Right lung (tissue), 5 donors: ENCODE results near the gene SIRPA. TPM values are rescaled to one million over a fixed set of nuclear protein-coding genes. Genes with fewer than 3 reads are reported as not detected.

Experiments used
- DNase-seq, 2 donors: peaks; one replicate each; pipeline ENCODE4 v3.0.0-alpha.2; 2013
- polyA plus RNA-seq, 5 donors: library from polyadenylated mRNA; unstranded; fragments of 120-200 nt; gene quantifications; one replicate each; pipeline versions ENCODE4 v1.2.1 to v1.2.3, GENCODE V29; 2013; ENCODE audit warnings: inconsistent platforms in 1 of 5, low replicate concordance in 1 of 5; ENCODE audit not compliant: insufficient read length in 5 of 5, insufficient read depth in 1 of 5

Gene SIRPA
- polyA plus RNA-seq, 5 donors, result 8.8 to 12.7 (median 12.0) TPM

DNA sequence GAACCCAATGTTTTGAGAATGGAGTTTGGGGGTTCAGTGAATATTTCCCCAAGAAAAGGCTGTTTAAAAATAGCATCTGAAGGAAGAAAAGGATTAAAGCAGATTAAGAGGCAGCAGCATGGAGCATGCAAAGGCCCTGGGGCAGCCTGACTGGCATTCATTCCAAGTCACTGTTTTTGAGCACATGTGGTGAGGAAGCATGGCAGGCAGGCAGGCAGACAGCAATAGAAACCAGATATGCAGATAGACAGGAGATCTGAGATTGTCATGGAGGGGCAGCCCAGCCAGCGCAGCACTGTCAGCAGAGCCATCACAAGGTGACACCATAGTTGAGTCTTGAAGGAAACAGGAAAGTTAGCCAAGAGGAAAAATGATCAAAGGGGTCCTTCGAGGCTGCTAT is 37.8 kb downstream of the SIRPA start:
- no peak for DNase-seq

DNA sequence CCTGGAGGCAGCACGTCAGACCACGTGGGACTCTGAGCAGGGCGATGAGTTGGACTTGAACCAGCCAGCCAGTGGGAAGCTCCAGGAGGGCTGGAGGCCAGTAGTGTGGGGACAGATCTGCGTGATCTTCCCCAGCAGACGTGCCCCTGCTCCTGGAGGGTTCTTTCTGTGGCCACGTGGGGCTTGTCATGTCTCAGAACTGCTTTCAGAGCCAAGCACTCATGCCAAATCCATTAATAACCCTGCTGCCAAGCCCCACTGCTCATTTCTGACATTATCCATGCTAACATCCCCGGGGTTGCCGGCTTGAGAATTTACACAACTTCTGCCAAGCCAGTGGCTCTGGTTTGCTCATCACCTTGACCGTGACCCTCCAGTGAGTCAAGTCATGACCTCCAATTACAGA is 38.3 kb downstream of the SIRPA start:
- no peak for DNase-seq

DNA sequence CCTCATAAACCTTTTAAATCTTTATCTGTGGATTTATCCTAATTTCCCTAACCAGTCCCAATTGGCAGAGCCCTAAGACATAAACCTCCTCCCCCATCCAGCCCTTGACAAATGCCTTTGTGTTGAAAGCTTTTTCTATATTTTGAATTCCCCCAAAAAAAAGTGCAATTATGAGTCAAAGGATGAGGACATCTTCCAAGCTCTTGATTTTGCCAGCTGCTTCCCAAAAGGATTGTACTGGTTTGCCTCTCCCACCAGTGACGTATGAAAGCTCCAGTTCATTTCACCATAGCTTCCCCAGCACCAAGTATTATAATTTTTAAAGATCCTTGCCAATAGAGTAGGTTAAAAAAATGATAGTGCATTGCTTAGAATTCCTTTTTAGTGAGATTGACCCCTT is 38.9 kb downstream of the SIRPA start:
- DNase-seq, result no peak

DNA sequence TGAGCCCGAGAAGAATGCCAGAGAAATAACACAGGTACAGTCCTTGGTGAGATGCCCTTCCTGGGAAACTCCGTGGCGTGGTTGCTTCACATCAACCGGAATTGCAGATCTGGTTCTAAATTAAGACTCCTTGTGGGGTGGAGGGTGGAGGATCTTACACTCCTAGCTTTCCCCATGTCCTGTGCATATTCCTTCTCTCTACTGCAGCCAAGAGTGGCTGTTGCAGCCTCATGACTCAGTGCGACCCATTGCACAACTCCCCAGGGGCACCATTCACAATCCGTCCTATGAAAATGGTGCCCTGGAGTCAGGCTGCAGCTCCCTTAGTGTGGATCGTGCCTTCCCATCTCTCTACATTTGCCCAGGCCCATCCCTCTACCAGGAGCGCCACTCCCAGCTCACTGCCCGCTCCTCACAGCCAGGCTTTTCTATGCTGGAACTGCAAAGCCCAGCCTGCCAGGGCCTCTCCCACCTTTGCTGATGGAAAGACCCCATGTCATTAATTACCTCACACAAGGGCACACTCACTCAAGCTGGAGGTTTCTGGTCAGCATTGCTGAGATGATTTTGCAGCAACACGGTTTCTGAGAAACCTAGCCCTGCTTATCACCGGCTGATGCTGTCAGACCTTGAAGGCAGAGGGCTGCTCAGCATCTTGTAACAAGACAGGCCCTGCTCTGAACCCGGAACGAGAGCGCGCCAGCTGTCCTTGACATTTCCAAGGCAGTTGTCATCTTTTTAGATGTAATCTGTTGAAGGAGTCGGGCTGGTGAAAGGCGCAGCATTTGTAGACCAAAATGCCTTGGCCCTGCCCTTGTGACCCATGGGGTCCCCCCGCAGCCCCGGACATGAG is 39.7 kb downstream of the SIRPA start:
- DNase-seq, result no peak

DNA sequence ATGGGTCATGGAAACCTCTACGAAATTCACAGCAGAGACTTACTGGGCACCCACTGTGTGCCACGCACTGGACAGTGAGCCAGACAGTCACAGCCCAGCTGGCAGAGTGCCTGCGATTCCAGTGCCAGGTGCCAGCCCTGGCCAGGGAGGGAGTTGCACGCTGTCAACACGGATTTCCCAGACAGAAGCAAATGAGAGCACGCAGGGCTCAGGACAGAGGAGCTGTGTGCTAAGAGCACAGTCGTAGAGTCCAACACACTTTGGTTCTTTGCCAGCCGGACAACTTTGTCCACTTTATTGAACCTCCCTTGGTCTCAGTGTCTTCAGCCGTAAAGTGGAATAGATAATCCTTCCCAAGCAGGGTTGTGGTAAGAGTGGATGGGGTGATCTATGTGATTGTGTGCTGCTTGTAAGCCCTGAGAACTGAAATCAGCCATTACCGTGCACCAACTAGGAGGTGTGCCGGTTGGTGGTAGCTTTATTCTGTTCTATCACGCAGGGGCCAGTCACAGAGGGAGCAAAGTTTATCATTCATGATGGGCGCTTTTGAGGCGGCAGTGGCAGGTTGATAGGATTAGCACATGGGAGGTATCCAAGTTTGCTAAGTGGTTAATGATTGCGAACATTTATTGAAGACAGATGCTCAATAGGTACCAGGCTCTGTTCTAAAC is 40.6 kb downstream of the SIRPA start:
- no peak for DNase-seq

DNA sequence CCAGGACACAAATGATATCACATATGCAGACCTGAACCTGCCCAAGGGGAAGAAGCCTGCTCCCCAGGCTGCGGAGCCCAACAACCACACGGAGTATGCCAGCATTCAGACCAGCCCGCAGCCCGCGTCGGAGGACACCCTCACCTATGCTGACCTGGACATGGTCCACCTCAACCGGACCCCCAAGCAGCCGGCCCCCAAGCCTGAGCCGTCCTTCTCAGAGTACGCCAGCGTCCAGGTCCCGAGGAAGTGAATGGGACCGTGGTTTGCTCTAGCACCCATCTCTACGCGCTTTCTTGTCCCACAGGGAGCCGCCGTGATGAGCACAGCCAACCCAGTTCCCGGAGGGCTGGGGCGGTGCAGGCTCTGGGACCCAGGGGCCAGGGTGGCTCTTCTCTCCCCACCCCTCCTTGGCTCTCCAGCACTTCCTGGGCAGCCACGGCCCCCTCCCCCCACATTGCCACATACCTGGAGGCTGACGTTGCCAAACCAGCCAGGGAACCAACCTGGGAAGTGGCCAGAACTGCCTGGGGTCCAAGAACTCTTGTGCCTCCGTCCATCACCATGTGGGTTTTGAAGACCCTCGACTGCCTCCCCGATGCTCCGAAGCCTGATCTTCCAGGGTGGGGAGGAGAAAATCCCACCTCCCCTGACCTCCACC is 42.2 kb downstream of the SIRPA start:
- no peak for DNase-seq

DNA sequence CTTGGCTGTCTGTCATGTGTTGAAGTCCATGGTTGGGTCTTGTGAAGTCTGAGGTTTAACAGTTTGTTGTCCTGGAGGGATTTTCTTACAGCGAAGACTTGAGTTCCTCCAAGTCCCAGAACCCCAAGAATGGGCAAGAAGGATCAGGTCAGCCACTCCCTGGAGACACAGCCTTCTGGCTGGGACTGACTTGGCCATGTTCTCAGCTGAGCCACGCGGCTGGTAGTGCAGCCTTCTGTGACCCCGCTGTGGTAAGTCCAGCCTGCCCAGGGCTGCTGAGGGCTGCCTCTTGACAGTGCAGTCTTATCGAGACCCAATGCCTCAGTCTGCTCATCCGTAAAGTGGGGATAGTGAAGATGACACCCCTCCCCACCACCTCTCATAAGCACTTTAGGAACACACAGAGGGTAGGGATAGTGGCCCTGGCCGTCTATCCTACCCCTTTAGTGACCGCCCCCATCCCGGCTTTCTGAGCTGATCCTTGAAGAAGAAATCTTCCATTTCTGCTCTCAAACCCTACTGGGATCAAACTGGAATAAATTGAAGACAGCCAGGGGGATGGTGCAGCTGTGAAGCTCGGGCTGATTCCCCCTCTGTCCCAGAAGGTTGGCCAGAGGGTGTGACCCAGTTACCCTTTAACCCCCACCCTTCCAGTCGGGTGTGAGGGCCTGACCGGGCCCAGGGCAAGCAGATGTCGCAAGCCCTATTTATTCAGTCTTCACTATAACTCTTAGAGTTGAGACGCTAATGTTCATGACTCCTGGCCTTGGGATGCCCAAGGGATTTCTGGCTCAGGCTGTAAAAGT is 43.5 kb downstream of the SIRPA start:
- DNase-seq, result no peak

DNA sequence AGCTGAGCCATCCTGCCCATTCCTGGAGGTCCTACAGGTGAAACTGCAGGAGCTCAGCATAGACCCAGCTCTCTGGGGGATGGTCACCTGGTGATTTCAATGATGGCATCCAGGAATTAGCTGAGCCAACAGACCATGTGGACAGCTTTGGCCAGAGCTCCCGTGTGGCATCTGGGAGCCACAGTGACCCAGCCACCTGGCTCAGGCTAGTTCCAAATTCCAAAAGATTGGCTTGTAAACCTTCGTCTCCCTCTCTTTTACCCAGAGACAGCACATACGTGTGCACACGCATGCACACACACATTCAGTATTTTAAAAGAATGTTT is 44.0 kb downstream of the SIRPA start:
- DNase-seq, result no peak

DNA sequence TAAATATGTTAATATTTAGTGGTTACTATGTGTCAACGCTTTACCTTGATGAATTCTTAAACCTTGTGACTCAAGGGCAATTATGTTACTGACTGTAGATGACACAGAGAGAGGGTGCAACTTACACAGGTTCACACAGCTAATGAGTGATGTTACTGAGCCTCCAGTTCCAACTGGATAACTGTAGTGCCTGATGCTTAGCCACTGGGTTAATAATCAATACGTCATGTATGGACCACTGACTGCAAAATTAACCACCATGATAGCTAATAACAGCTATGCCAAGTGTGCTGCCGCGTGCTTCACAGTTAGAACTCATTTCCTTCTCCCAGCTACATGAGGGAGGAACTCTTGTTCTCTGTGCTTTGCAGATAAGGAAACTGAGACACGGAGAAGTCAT is 45.4 kb downstream of the SIRPA start:
- no peak for DNase-seq

DNA sequence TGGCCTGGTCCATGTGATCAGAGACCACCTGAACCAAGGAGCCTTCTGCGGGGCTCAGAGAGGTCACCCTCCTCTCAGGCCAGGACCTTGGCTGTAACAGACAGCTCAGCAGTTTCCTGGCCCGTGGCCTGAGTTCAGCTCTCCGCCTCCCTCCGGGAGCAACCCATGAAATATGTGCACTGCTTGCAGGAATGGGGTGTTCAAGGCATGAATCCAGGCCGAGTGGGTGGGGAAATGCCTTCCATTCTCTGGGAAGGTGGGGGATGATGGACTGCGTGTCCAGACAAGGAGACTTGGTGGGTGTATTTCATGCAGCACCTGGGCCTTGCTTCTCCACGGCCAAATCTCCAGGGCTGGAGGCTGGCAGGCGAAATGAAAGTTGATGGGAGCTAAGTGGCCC is 46.0 kb downstream of the SIRPA start:
- no peak for DNase-seq

DNA sequence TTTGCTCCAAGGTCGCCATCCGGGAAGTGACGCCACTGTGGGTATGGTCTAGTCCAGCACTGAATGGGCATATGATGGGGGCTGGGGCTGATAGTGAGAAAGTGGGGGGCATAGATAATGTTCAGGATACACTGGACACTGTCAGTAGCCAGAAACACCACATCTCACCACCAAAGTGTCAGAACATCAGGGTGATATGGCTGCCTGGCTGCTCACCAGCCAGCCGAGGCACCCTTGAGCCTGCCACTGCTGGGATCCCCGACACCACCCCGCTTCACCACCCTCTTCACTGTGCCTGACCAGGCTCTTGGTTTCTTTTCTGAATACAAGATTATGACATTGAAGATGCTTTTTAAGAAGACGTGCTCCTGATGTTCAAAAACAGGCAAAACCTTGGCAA is 46.9 kb downstream of the SIRPA start:
- DNase-seq, result no peak

DNA sequence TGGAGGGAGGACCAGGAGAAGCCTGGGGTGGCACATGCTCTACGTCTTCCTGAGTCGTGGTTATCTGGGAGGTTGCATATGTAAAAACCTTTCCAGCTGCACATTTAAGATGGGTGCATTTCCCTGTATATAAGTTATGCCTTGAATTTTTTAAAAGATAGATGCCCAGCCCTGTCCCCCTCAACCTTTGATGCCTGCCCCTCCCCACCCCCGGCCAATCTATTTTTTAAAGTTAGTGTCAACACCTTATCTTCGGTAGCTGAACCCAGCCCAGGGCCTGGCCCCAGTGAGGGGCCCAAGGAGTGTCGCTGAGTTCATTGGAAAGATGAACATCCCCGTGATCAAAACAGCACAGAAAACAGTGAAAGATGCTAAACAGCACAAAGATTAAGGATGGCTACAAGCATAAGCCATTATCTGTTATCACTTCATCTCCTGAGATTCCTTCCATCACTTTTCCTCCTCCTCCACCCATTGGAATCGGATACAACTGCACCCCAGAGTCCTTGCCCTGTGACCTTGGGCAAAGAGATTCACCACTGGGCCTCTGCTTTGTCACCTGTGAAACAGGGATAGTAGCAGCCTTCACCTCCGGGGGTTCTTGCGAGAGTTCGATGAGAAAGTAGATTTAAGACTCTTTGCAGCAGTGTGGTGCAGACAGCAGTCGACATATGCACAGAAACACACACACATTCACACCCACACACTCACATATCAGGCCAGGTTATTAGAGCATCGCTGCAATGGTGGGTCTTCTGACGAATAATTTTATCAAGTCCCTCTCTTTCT is 47.5 kb downstream of the SIRPA start:
- DNase-seq, result no peak

DNA sequence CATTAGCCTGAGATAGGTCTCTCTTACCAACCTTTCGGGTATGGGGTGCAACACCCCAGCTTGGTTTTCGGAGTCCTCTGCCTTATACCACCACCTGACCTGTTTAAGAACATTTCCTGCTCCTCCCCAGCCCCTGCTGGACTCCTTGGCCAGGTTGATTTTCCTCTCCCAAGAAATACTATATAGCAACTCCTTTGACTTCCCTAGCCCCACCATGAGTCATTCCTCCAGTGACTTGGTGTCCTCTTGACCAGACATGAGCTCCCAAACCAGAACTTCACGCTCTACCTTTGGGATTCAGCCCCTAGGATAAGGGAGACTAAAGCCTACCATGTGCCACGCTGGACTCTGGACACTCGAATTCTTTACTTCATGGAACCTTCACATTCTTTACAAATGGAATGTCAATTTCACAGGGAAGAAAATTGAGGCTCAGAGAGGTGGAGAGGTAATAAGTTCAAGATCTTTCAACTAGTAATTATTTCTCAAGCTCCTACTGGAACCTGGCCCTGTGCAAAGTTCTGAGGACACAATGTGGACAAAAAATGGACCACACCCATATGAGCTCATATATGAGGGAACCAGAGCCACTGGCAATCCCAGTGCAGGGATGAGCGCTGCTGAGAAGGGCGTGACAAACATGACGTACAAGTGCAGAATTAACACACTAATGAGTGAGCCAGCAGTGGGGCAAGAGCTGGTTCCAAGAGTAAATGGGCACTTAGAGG is 48.2 kb downstream of the SIRPA start:
- no peak for DNase-seq

DNA sequence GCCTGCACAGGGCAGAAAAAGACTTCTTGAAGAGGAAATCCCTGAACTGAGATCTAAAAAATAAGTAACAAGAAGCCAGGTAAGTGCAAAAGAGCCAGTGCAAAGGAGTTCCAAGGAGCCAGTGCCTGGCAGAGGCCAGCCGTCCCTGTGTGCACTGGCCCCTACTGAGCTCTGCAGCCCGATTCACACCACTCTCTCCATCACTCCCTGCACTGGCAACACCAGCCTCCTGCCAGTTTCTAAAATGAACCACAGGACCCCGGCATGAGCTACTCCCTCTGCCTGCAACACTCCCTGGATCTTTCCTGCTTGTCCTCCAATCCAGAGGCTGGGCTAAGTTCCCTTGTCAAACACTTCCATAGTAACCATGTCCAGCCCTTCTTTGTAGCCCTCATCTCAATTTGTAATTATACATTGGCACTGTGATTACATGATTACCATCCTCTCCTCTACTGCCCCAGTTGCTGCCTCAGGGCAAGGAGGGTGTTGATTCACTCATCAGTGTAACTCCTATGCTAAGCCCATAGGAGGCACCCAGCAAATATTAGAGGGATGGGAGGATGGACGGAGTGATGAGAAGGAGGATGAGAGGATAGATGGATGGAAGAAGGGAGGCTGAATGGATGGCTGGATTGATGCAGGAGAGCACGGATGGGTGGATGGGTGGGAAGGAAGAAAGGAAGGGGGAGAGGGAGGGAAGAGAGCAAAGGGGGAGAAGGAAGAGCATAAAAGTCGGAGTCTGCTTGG is 49.3 kb downstream of the SIRPA start:
- DNase-seq, result no peak

DNA sequence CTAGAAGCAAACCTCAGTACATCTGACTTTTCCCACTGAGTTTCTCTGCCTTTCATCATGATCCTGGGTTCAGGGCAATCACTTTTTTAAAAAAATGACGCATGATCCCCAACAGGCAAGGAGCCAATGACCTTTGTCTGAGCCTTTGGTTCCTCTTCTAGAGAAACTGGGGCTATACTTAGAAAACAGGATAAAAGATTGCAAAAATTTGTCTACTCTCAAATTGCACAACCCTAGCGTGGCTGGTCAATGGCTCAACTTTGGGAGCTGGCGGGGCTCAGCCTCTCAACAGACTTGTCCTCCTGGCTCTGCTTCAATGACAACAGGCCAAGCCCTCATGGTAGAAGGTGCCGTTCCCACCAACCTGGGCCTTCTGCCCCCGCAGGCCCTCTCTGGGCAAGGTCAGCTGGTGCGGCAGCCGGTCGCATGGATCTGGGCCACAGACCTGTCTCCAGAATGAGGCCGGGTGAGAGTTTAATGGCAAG is 50.0 kb downstream of the SIRPA start:
- no peak for DNase-seq

DNA sequence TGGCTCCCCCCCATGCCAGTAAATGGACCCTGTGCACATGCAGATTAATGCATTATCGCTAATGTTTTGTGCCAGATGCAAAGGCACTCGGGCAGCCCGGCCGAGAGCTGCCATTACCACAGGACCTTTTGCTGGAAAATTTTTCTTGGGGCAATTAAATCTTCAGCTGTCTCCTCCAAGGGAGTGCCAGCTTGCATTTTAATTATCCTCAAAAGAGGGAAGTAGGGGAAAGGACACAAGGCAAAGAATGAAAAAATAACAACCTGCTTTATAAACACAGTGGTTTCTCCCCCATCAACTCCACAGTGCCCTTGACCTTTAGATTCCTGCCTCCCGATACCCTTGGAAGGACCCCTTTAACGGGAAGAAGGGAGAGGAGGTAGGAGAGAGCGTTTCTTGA is 50.5 kb downstream of the SIRPA start:
- DNase-seq, result no peak

DNA sequence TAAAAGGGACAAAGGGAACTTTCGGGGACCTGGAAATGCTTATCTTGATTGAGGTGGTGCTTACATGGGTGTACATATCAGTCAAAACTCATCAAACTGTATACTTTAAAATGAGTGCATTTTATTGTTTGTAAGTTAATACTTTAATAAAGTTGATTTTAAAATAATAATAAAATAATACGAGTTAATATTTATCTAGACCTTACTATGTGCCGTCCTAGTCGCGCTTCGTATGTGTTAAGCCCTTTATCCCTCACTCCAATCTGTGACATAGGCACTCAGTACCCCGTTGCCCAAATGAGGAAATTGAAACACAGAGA is 51.2 kb downstream of the SIRPA start:
- DNase-seq, result no peak

DNA sequence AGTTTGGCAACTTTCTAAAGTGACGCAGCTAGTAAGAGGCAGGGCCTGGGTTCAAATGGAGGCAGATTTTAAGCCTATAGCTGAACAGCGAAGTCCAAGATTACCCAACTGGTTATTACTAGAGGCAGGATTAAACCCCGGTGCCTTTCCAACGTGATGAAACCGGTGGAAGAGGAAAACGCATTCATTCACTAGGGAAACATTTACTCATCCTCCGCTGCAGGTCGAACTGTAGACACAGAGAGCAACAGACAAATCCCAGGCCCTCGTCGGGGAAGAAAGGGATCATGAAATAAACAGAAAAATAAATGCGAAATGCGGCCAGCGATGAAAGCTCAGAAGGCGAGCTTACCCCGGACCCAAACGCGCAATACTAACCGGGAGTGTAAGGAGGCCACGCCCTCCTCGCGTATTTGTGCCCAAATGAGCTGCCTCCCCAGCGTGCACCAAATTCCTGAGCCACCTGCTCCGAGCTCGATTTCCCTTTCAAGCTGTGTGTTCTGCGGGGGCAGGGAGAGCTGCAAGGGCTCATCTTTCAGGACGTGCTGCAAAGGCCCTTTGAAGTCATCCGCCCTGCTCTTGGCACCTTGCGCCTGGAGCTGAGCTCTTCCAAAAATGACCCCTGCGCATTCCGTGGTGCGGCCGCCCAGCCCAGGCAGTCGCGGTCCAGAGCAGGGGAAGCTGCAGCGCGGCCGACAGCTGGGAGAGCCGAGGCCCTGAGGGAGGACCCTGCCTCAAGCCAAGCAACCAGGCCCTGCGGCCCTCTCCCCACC is 51.7 kb downstream of the SIRPA start:
- DNase-seq, result no peak

DNA sequence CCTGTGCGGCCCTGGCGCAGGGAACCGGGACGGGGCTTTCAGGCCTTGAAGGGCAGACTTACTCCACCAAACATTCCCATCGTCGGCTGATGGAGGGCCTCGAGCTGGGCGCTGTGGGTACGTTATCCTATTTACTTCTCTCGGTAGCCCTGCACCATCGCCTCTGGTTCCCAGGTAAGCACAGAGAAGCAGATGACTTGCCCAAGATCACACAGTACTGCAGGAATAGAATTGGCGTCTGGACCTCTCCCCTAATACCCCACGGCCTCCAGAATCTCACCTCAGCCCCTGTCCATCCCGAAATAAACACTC is 52.3 kb downstream of the SIRPA start:
- no peak for DNase-seq
